ENCODE results near the gene RAB40C.

The RAB40C gene

DNA sequence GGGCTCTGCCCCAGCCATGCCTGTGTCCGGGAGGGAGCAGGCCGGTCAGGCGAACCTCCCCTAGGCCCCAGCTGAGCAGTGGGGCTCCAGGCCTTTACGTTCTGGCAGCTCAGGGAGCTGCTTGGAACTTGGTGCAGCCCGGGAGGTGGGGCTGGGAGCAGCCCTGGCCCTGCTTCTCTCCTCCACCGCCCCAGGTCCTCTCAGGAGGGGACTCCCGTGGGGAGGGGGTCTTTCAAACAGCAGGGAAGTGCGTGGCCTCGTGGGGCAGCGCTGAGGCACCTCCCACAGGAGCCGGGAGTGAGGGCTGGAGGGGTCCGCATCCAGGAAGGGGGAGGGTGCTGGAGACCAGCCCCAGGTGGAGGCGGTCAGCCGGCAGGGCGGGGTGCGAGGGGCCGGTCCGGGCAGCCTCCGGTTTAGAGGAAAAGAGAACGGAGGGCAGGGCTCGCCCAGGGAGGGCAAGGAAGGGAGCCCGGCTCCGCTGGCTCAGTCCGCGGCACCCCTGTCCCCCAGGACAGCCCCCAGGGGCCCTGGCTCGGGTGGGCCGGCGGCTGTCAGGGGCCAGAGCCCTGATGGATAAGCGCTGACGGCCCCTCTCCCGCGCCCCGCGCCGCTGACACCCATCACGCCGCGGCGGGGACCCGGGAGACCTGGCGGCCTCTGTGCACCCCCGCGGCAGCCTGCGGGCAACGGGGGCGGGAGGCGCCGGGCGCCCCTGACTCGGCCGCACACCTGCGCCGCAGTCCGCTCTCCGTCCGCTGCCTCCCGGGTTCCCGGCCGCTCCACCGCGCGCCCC is 30.3 kb upstream of the RAB40C start:
- no peak for DNase-seq (ENCODE audit: low read depth)

DNA sequence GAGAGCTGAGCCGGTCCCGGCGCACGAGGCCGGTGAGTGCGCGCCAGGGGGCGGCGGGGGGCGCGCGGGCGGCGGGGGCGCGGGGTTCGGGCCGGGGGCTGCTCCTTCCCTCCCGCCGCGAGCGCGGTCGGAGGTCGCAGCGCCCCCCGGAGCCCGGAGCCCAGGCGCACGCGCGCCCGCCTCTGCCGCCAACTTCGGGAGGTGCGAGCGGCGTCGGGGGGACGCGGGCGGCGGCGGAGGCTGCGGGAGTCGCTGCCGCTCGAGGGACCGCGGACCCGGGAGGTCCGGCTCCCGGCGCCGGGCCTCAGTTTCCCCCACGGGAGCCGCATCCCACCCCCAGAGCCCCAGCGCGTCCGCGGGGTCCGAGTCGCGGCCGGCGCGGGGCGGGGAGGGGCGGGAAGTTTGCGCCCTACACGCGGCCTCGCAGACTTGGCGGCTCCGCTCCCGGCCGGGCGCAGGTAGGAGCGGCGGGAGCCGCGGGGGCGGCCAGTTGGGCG is 29.6 kb upstream of the RAB40C start, which contains the start of gene PRR35:
Gene PRR35 (plus strand): TSS at position 191 of the 497 bp plus-strand sequence. CDS start 2,901 bp downstream, outside the sequence.
- DNase-seq (ENCODE audit: low read depth), result no peak

- DNase-seq (ENCODE audit: low read depth), result no peak
These were observed 29.0 kb upstream of the RAB40C start for GRCh38 chr16:560701-561412.

GRCh38 chr16:561413-561794 is 28.5 kb upstream of the RAB40C start:
- DNase-seq (ENCODE audit: low read depth), result no peak

DNA sequence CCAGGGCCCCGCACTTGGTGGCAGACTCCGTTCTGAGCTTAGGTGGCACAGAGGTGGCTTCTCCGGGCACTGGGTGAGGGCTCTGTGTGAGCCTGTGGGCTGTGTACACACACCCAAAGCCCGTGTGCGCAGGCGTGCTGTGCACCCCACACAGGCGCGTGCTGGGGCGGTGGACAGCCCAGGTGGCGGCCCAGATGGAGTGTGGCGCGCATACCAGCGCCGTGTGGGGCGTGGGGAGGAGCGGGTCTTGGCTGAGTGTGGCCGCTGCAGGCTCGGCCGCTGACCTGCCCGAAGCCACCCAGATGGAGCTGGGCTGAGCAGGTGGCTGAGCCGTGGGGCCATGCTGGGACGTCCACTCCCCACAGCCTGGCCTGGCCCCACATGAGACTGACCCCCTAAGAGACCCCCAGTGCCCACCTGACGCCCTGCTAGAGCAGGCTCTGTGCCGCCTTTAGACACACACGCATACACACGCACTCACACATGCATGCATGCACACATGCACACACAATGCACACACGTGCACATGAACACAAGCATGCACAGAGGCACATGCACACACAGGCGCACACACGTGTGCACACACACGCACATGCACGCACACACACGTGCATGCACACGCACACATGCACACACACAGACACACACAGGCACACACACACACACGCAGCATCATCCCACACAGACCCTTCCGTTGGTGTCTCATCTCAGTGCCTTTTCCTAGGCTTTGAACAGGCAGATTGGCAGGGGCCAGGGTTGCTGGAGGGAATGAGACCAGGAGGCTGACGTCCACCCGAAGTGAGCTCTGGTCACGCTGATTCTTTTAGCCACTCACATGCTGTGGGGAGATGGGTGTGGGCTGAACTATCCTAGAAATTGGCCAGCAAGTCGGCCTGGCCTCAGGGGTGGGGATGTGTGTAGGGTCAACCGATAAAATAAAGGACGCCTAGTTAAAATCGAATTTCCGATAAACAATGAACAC is 27.6 kb upstream of the RAB40C start:
- no peak for DNase-seq (ENCODE audit: low read depth)

GRCh38 chr16:563072-563644 is 26.7 kb upstream of the RAB40C start:
- DNase-seq (ENCODE audit: low read depth), result no peak

GRCh38 chr16:564690-565418 is 25.0 kb upstream of the RAB40C start:
- DNase-seq (ENCODE audit: low read depth), result no peak

DNA sequence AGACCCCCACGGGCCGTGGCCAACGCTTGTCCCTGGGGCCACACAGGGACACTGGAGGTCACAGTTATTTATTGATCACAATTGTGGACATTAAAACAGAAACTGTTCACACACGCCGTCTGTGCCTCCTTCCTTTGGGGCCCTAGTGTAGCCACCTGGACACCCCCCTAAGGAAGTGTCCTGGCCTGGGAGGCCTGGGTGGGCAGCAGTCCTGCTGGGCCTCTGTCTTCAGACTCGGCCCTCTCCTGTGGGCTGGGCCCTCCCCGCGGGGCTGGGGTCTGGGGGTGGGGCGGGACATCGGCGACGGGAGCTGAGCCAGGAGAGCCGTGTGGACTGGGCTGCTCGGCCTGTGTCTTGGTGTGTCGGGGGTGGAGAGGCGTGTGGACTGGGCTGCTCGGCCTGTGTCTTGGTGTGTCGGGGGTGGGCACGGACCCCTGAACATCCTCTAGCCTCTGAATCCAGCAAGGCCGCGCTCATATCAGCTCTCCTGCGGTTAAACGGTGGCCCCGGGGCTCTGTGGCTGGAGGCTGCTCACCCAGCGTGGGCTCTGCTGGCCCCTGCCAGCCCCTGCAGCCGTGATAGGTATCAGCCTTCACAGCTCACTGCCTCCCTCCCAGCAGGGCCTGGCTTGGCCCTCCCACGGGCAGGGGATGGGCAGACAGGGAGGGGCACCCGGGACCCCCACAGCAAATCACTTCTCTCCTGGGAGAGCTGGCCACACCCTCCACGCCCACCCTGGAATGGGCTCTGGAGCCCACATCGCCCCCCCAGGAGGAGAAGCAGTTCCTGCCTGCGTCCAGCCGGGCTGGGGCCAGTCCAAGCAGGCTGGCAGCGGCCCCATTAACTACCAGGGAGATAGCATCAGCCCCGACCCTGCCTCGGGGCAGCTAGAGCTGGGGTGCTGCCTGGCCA is 24.2 kb upstream of the RAB40C start:
- DNase-seq (ENCODE audit: low read depth), result no peak

DNA sequence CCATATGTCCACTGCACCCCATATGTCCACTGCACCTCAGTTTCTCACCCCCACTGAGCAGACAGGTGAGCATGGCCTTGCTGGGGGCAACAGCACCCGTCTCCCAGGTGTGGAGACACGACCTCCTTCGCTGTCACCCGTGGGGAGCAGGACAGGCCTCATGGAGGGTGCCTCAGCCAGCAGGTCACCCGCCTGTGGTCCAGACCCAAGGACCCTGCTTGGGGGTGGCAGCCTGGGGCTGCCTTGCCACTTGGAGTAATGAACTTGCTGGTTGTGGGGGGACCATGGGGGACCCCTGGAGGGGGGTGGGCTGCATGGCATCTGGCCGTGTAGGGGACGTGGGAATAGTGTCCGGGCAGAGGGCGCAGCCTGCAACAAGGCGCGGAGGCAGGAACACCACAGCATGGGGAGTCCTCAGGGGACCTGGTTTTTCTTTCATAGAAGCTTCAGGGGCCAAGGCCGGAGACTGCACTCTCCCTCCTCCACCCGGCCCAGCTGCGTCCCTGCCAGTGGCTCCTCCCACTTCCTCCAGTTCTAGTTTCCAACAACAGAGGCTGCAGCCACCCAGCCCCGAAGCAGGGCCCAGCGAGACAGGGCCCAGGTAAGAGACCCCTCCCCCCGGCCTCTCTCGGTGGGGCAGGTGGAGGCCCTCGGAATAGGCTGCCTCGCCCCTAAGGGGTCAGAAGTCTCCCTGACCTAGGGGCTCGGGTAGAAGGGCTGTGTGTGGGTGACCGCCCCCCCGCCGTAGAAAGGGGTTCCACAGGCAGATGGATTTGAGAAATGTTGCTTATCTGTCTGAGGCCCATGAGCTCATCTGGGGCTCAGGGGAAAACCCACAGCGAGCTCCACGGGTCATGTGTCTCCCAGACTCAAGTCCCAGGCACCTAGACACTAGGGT is 23.1 kb upstream of the RAB40C start, which contains the start of gene NHLRC4:
Gene NHLRC4 (plus strand): TSS at position 531 of the 898 bp plus-strand sequence. CDS start 1,043 bp downstream, outside the sequence.
- DNase-seq (ENCODE audit: low read depth), result no peak

- DNase-seq (ENCODE audit: low read depth), result no peak
These were observed 22.3 kb upstream of the RAB40C start for GRCh38 chr16:567373-568256.

- DNase-seq (ENCODE audit: low read depth), result no peak
These were observed 21.2 kb upstream of the RAB40C start for GRCh38 chr16:568401-569258.

DNA sequence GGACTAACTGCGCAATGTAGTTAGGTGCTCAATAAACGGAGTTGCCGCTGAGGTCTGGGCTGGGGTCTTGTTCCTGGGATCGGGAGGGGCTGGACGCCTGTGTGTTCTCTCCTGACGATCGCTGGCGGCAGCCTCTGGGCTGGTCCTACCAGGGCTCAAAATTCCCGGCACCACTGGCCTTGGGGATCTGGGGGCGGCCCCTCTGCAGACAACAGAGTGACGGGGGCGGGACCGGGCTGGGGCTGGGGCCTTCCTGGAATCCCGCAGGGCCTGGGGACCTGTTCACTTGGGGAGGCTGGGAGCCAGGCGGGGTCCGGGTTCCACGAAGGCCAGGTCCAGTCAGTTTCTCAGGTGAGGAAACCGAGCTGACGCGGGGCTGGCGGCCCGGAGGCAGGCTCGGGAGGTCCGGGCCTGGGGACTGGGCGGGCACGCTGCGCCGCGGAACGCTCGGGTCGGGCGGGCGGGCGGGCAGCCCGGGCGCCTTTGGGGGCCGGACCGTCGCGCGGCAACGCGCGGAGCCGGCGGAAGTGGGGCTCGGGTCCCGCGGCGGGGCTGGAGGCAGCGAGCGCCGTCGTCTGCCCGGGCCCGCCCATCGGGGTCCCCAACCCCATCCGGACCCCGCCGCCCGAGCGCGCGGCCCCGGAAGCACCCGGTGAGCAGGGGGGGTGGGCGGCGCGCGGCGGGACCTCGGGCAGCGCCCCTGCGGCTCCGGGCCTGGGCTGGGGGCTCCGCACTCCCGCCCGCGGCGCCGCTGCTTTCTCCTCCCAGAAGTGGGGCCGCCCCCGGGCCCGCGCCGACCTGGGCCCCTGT is 20.2 kb upstream of the RAB40C start, which contains the start of gene PIGQ:
Gene PIGQ (plus strand): TSS at position 524 of the 810 bp plus-strand sequence. CDS start 4,107 bp downstream, outside the sequence.
- no peak for DNase-seq (ENCODE audit: low read depth)

DNA sequence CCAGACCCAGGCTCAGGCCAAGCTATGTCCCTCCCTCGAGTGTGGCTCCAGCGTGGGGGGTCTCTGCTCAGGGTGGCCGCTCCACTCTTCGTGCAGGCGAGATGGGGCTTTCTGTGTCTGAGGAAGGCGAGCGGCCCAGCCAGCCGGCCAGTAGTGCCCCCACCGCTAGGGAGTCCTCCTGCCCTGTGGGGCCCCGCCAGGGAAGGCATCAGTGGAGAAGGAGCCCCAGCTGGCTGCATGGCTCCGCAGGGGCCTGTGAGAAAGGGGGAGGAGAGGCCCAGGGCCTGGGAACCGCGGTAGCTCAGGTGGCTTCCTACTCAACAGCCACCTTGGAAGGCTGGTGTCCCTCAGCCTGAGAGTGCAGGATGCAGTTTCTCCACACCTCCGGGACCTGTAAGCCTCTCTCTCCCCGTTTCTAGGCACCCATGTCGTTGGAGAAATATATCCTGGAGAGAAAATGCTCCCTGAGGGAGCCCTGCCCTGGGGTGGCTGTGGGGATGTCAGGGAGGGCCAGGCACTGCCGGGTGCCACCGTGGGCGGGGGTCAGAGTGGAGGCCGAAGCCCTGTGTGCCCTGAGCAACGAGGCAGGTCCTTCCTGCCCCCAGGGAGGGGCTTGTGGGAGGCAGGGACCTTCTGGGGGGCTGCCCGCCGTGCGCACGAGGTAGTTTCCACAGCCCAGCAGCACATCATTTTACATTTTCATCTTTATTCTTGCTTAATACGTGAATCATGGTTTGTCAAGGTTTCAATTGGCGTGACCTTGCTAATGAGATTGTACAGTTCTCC is 16.8 kb upstream of the RAB40C start:
- no peak for DNase-seq (ENCODE audit: low read depth)

DNA sequence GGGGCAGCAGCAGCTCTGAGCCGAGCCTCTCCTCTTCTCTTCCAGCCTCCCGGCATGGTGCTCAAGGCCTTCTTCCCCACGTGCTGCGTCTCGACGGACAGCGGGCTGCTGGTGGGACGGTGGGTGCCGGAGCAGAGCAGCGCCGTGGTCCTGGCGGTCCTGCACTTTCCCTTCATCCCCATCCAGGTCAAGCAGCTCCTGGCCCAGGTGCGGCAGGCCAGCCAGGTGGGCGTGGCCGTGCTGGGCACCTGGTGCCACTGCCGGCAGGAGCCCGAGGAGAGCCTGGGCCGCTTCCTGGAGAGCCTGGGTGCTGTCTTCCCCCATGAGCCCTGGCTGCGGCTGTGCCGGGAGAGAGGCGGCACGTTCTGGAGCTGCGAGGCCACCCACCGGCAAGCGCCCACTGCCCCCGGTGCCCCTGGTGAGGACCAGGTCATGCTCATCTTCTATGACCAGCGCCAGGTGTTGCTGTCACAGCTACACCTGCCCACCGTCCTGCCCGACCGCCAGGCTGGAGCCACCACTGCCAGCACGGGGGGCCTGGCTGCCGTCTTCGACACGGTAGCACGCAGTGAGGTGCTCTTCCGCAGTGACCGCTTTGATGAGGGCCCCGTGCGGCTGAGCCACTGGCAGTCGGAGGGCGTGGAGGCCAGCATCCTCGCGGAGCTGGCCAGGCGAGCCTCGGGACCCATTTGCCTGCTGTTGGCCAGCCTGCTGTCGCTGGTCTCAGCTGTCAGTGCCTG is 15.7 kb upstream of the RAB40C start:
- no peak for DNase-seq (ENCODE audit: low read depth)

Measured in CMK (cell line).